Liver (tissue), 9 donors: ENCODE data around the gene SLC25A26. TPM values are rescaled to one million over a fixed set of nuclear protein-coding genes. Genes with fewer than 3 reads are reported as not detected.

ENCODE experiments used
- DNase-seq: peaks from one replicate; pipeline ENCODE4 v3.0.0-alpha.2; 2017; ENCODE audit warnings: low spot score
- H3K27ac ChIP-seq, 2 donors: one replicate each; pipeline ENCODE4 v1.7.0; 2013; ENCODE audit warnings: inconsistent platforms in 2 of 2, low read length in 2 of 2, control low read depth in 1 of 2, low read depth in 1 of 2, mild to moderate bottlenecking in 1 of 2
- H3K27me3 ChIP-seq, 4 donors: one replicate each; pipeline versions ENCODE4 v1.6.1 to v1.7.0; 2013; ENCODE audit warnings: low read length in 3 of 4, inconsistent platforms in 1 of 4, mild to moderate bottlenecking in 1 of 4, moderate library complexity in 1 of 4; ENCODE audit not compliant: control insufficient read depth in 4 of 4, insufficient read depth in 4 of 4
- H3K36me3 ChIP-seq, 4 donors: one replicate each; pipeline versions ENCODE4 v1.6.1 to v1.7.0; 2013; ENCODE audit warnings: low read length in 3 of 4, mild to moderate bottlenecking in 3 of 4, low read depth in 1 of 4, moderate library complexity in 1 of 4; ENCODE audit not compliant: control insufficient read depth in 4 of 4, insufficient read depth in 3 of 4
- H3K4me1 ChIP-seq, 4 donors: one replicate each; pipeline versions ENCODE4 v1.6.1 to v1.7.0; 2013; ENCODE audit warnings: low read length in 3 of 4, mild to moderate bottlenecking in 3 of 4, moderate library complexity in 1 of 4; ENCODE audit not compliant: control insufficient read depth in 4 of 4, insufficient read depth in 4 of 4
- H3K4me3 ChIP-seq, 3 donors: one replicate each; pipeline versions ENCODE4 v1.6.1 to v1.7.0; 2013; ENCODE audit warnings: low read length in 3 of 3, control low read depth in 1 of 3, low read depth in 1 of 3, mild to moderate bottlenecking in 1 of 3
- H3K9ac ChIP-seq, 2 donors: one replicate each; pipeline ENCODE4 v1.7.0; 2013; ENCODE audit warnings: low read length in 2 of 2, mild to moderate bottlenecking in 2 of 2, moderate library complexity in 2 of 2, control low read depth in 1 of 2, low read depth in 1 of 2
- H3K9me3 ChIP-seq, 4 donors: one replicate each; pipeline versions ENCODE4 v1.6.1 to v1.7.0; 2013; ENCODE audit warnings: low read length in 3 of 4; ENCODE audit not compliant: control insufficient read depth in 4 of 4
- CTCF ChIP-seq: fragments of 150-350 bp; IDR thresholded peaks from 2 replicates; pipeline ENCODE4 v1.5.1; 2017; ENCODE audit warnings: improper control_type of control experiment, low read depth, low read length; ENCODE audit not compliant: missing input control
- EGR1 ChIP-seq, 2 donors: IDR thresholded peaks; 2 replicates each; pipeline ENCODE4 v1.6.1; 2016 to 2018; ENCODE audit warnings: antibody characterized with exemption in 2 of 2, low read depth in 2 of 2
- FOXA1 ChIP-seq: IDR thresholded peaks from 2 replicates; pipeline ENCODE4 v1.6.1; 2016; ENCODE audit warnings: antibody characterized with exemption
- FOXA2 ChIP-seq: IDR thresholded peaks from 2 replicates; pipeline ENCODE4 v1.6.1; 2016; ENCODE audit warnings: antibody characterized with exemption
- GABPA ChIP-seq, 2 donors: IDR thresholded peaks in 1 of 2; conservative IDR thresholded peaks in 1 of 2; 2 replicates each; pipeline ENCODE4 v1.6.1; 2016; ENCODE audit warnings: antibody characterized with exemption in 2 of 2, mild to moderate bottlenecking in 1 of 2, moderate library complexity in 1 of 2
- HNF4G ChIP-seq: IDR thresholded peaks from 2 replicates; pipeline ENCODE4 v1.6.1; 2016; ENCODE audit warnings: antibody characterized with exemption
- JUND ChIP-seq, 2 donors: IDR thresholded peaks; 2 replicates each; pipeline ENCODE4 v1.6.1; 2016; ENCODE audit warnings: antibody characterized with exemption in 2 of 2
- NR2F2 ChIP-seq: IDR thresholded peaks from 2 replicates; pipeline ENCODE4 v1.6.1; 2016; ENCODE audit warnings: antibody characterized with exemption
- RXRA ChIP-seq, 2 donors: IDR thresholded peaks; 2 replicates each; pipeline ENCODE4 v1.6.1; 2017 to 2018; ENCODE audit warnings: antibody characterized with exemption in 2 of 2, mild to moderate bottlenecking in 1 of 2
- SP1 ChIP-seq: IDR thresholded peaks from 2 replicates; pipeline ENCODE4 v1.6.1; 2018; ENCODE audit warnings: antibody characterized with exemption, mild to moderate bottlenecking
- TAF1 ChIP-seq: conservative IDR thresholded peaks from 2 replicates; pipeline ENCODE4 v1.6.1; 2016; ENCODE audit warnings: antibody characterized with exemption, mild to moderate bottlenecking
- YY1 ChIP-seq: IDR thresholded peaks from 2 replicates; pipeline ENCODE4 v1.6.1; 2016; ENCODE audit warnings: antibody characterized with exemption, mild to moderate bottlenecking
- ZBTB33 ChIP-seq: IDR thresholded peaks from 2 replicates; pipeline ENCODE4 v1.6.1; 2016; ENCODE audit warnings: antibody characterized with exemption
- WGBS: extraction: QIAGEN DNeasy Blood & Tissue Kit; methylation state at CpG from one replicate; pipeline ENCODE4 v1.1.7; 2013; 5-methylcytosine and 5-hydroxymethylcytosine counted together
- polyA plus RNA-seq, 2 donors: library from polyadenylated mRNA; stranded (reverse) in 1 of 2; unstranded in 1 of 2; fragments of 200-250 nt in 1 of 2; fragments of >200 nt in 1 of 2; fragmentation: Nextera tagmentation in 1 of 2; extraction: Ambion mirVana in 1 of 2; gene quantifications; one replicate each; pipeline versions ENCODE4 v1.2.1 to v1.2.3, GENCODE V29; 2013 to 2015
- total RNA-seq, 2 donors: library from RNA; depleted of rRNA; stranded (reverse); fragments of >200 nt; gene quantifications; one replicate each; pipeline ENCODE4 v1.2.3, GENCODE V29; 2014
- donor health status: healthy.
- donor health status: healthy.
- donor health status: healthy.
- donor health status: healthy.
- donor health status: healthy.

Gene SLC25A26
- total and polyA plus RNA-seq, 4 donors: 9.9 to 21.6 (median 12.8) TPM

- H3K27me3 ChIP-seq: no peaks in the 10 kb centered on the region
- DNase-seq: no peak
- H3K4me3 ChIP-seq: no peak overlapping the region
- H3K9ac ChIP-seq: no peak overlapping the region
- H3K36me3 ChIP-seq: peaks cover 0 to 4% (median 0%) of the 10 kb centered on the region in 4 donors
- no peak overlapping the region for H3K27ac ChIP-seq
- TF ChIP-seq JUND (IDR thresholded peaks at IDR 0.05): no peak
- no peak for TF ChIP-seq HNF4G
- TF ChIP-seq NR2F2: no peak
- TF ChIP-seq CTCF: no peak
- no peak for TF ChIP-seq FOXA1
- TF ChIP-seq TAF1: no peak
- TF ChIP-seq FOXA2: no peak
- TF ChIP-seq ZBTB33: no peak
- no peak for TF ChIP-seq RXRA (IDR thresholded peaks at IDR 0.05)
- TF ChIP-seq EGR1 (IDR thresholded peaks at IDR 0.05; ENCODE audit: low read depth in 2 of 2): no peak
- no peak for TF ChIP-seq YY1
- no peak for TF ChIP-seq GABPA (IDR thresholded peaks at IDR 0.05 in 1 of 2, conservative IDR thresholded peaks at IDR 0.05 in 1 of 2)
- no peak for TF ChIP-seq SP1
- no peaks in the 10 kb centered on the region for H3K4me1 ChIP-seq
- H3K9me3 ChIP-seq: no peaks in the 10 kb centered on the region
- WGBS: 94% methylated on average over 4 of the region's 4 CpGs
Measured at GRCh38 chr3:66260431-66260830, 39.6 kb downstream of the SLC25A26 start.

GRCh38 chr3:66261355-66261754 lies 40.6 kb downstream of the SLC25A26 start:
- WGBS: 95% methylated on average over 4 of the region's 4 CpGs

More at GRCh38 chr3:66261355-66261754, 40.6 kb downstream of the SLC25A26 start:
- Histone ChIP-seq H3K9me3 (no peaks in the 10 kb centered on the region), H3K4me3 (no peak overlapping the region), H3K9ac (no peak overlapping the region), H3K27ac (no peak overlapping the region), H3K4me1 (no peaks in the 10 kb centered on the region), H3K27me3 (no peaks in the 10 kb centered on the region), H3K36me3 (peaks cover 0 to 4% (median under 1%) of the 10 kb centered on the region in 4 donors)
- TF ChIP-seq HNF4G: no peak
- TF ChIP-seq CTCF: no peak
- TF ChIP-seq FOXA2: no peak
- no peak for TF ChIP-seq YY1
- TF ChIP-seq GABPA (IDR thresholded peaks at IDR 0.05 in 1 of 2, conservative IDR thresholded peaks at IDR 0.05 in 1 of 2): no peak
- DNase-seq: no peak
